Activated CD4-positive, CD25-positive, alpha-beta regulatory T cell treated with anti-CD3 and anti-CD28 coated beads, Interleukin-2, amount 50 U/mL, for 24 hours (primary cell): ENCODE results near the gene RNF215.
A peak's percentile ranks its signal among the peaks of the same experiment; 100 is the strongest.

Source experiments
- ATAC-seq, 2 donors: fragments of 150-1000 bp; cut with Tn5 transposase; one replicate each; pipeline ENCODE4 v1.10.0; 2021; ENCODE audit warnings: mild to moderate bottlenecking in 1 of 2, moderate library complexity in 1 of 2

RNF215 gene

GRCh38 chr22:30393885-30394284, 6.7 kb upstream of the RNF215 start:
- ATAC-seq = no peak

- ATAC-seq = no peak
These were observed 6.1 kb upstream of the RNF215 start for GRCh38 chr22:30393322-30393680.

- no peak for ATAC-seq
These were observed 5.6 kb upstream of the RNF215 start for GRCh38 chr22:30392661-30393321.

GRCh38 chr22:30390974-30391691, 3.9 kb upstream of the RNF215 start:
- peak; percentile 61 to 64 for ATAC-seq

GRCh38 chr22:30386608-30386959, 627 bp downstream of the RNF215 start:
- ATAC-seq = no peak

- ATAC-seq = no peak
These were observed 1.3 kb downstream of the RNF215 start for GRCh38 chr22:30385942-30386341.

- no peak for ATAC-seq
These were observed 4.2 kb downstream of the RNF215 start for GRCh38 chr22:30383061-30383460.

GRCh38 chr22:30382340-30382739, 4.9 kb downstream of the RNF215 start:
- no peak for ATAC-seq

GRCh38 chr22:30381264-30381663, 5.9 kb downstream of the RNF215 start:
- no peak for ATAC-seq

- no peak for ATAC-seq
These were observed 7.2 kb downstream of the RNF215 start for GRCh38 chr22:30380011-30380410.

GRCh38 chr22:30375312-30375849, 11.8 kb downstream of the RNF215 start:
- no peak for ATAC-seq

- no peak for ATAC-seq
These were observed 13.6 kb downstream of the RNF215 start for GRCh38 chr22:30373331-30374325.

GRCh38 chr22:30372915-30373314, 14.3 kb downstream of the RNF215 start:
- ATAC-seq = no peak

GRCh38 chr22:30371981-30372380, 15.2 kb downstream of the RNF215 start:
- no peak for ATAC-seq

GRCh38 chr22:30371321-30371720, 15.9 kb downstream of the RNF215 start:
- ATAC-seq = no peak

GRCh38 chr22:30370641-30371230, 16.5 kb downstream of the RNF215 start:
- ATAC-seq = no peak

- ATAC-seq = no peak
These were observed 18.8 kb downstream of the RNF215 start for GRCh38 chr22:30368420-30368819.

- no peak for ATAC-seq
These were observed 21.3 kb downstream of the RNF215 start for GRCh38 chr22:30365891-30366290.

- no peak for ATAC-seq
These were observed 24.4 kb downstream of the RNF215 start for GRCh38 chr22:30362651-30363281.

GRCh38 chr22:30361916-30362650, 25.1 kb downstream of the RNF215 start:
- no peak for ATAC-seq

- no peak for ATAC-seq
These were observed 28.7 kb downstream of the RNF215 start for GRCh38 chr22:30358541-30358940.
